ENCODE data around the gene GNA12.

DNA sequence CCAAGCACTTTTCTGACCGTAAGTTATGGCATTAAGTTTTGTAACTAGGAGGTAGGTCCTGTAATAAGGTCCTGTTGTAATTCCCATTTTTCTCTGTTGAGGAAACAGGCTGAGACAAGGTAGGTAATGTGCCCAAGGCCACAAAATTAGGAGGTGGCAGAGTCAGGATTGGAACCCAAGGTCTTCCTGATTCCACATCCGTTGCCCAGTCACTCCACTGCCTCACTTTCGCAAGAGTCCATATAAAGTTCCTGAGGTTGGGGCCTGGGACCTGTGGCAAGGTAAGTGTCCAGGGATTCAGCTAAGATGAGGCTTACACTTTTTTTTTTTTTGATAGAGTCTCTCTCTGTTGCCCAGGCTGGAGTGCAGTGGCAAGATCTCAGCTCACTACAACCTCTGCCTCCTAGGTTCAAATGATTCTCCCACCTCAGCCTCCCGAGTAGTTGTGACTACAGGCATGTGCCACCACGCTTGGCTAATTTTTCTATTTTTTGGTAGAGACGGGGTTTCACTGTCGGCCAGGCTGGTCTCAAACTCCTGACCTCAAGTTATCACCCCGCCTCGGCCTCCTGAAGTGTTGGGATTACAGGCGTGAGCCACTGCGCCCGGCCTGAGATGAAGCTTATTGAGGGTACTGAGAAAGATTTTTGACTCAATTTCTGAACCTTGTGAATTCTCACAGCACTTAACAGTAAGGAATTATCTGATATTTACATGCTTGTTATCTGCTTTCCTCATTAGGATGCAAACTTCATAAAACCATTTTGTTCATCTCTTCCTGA lies 20.3 kb upstream of the GNA12 start:
- TF ChIP-seq, protein P1, sequence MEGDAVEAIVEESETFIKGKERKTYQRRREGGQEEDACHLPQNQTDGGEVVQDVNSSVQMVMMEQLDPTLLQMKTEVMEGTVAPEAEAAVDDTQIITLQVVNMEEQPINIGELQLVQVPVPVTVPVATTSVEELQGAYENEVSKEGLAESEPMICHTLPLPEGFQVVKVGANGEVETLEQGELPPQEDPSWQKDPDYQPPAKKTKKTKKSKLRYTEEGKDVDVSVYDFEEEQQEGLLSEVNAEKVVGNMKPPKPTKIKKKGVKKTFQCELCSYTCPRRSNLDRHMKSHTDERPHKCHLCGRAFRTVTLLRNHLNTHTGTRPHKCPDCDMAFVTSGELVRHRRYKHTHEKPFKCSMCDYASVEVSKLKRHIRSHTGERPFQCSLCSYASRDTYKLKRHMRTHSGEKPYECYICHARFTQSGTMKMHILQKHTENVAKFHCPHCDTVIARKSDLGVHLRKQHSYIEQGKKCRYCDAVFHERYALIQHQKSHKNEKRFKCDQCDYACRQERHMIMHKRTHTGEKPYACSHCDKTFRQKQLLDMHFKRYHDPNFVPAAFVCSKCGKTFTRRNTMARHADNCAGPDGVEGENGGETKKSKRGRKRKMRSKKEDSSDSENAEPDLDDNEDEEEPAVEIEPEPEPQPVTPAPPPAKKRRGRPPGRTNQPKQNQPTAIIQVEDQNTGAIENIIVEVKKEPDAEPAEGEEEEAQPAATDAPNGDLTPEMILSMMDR (IDR thresholded peaks at IDR 0.05; ENCODE audit: low read length) = no peak
- TF ChIP-seq EZH2 (optimal IDR thresholded peaks at IDR 0.05; ENCODE audit: low read depth, low read length) = no peak

All from MM.1S (cell line).